CD4-positive, alpha-beta T cell treated with Interleukin-15 for 1 hour (primary cell): Measurements from ENCODE around the gene OR10H1.
"Not testable (repeated sequence)": the region's sequence is repeated elsewhere in the genome, so short reads cannot be mapped to it uniquely, and the experiment has no call there.

Source experiments
- DNase-seq: peaks from one replicate; pipeline ENCODE4 v3.0.0-alpha.2; 2020

OR10H1 gene

GRCh38 chr19:15828121-15828610, 12.7 kb upstream of the OR10H1 start:
- DNase-seq: no peak

- no peak for DNase-seq
These were observed 10.3 kb upstream of the OR10H1 start for GRCh38 chr19:15825753-15826152.

- DNase-seq: peak; percentile 27
These were observed 5.2 kb upstream of the OR10H1 start for GRCh38 chr19:15820646-15821045.

GRCh38 chr19:15813916-15814315, 1.5 kb downstream of the OR10H1 start:
- no peak for DNase-seq

GRCh38 chr19:15812060-15812722, 3.3 kb downstream of the OR10H1 start:
- DNase-seq: peak; percentile 38

- DNase-seq: no peak
These were observed 4.0 kb downstream of the OR10H1 start for GRCh38 chr19:15811476-15811875.

- DNase-seq: no peak
These were observed 5.1 kb downstream of the OR10H1 start for GRCh38 chr19:15810335-15810734.

- not testable (repeated sequence) for DNase-seq
These were observed 21.2 kb downstream of the OR10H1 start for GRCh38 chr19:15794279-15794678.

- no peak for DNase-seq
These were observed 25.4 kb downstream of the OR10H1 start for GRCh38 chr19:15790096-15790495.

- DNase-seq: no peak
These were observed 26.7 kb downstream of the OR10H1 start for GRCh38 chr19:15788594-15789270.

GRCh38 chr19:15787611-15788155, 27.8 kb downstream of the OR10H1 start, which contains the start of gene OR10H5:
OR10H5 (plus strand) TSS chr19:15787661; CDS start chr19:15794049, 6,388 bp downstream.
- DNase-seq: no peak

GRCh38 chr19:15782896-15783295, 32.6 kb downstream of the OR10H1 start:
- not testable (repeated sequence) for DNase-seq

GRCh38 chr19:15782211-15782610, 33.3 kb downstream of the OR10H1 start:
- DNase-seq: no peak

- no peak for DNase-seq
These were observed 33.8 kb downstream of the OR10H1 start for GRCh38 chr19:15781661-15782060.

- DNase-seq: no peak
These were observed 34.6 kb downstream of the OR10H1 start for GRCh38 chr19:15780610-15781418.

- no peak for DNase-seq
These were observed 35.5 kb downstream of the OR10H1 start for GRCh38 chr19:15779756-15780476.

GRCh38 chr19:15776991-15777970, 38.2 kb downstream of the OR10H1 start:
- no peak for DNase-seq

- DNase-seq: no peak
These were observed 39.2 kb downstream of the OR10H1 start for GRCh38 chr19:15776264-15776663.

- no peak for DNase-seq
These were observed 40.2 kb downstream of the OR10H1 start for GRCh38 chr19:15775249-15775648.

- DNase-seq: not testable (repeated sequence)
These were observed 41.3 kb downstream of the OR10H1 start for GRCh38 chr19:15774159-15774558.

GRCh38 chr19:15769586-15769985, 45.9 kb downstream of the OR10H1 start:
- no peak for DNase-seq
